GM23248 (cell line): ENCODE measurements around the gene ACTR1A.

ENCODE experiments used
- EZH2 ChIP-seq: fragments of 200-600 bp; sonication (generic); IDR thresholded peaks from 2 replicates; pipeline ENCODE4 v1.6.1; 2018; ENCODE audit warnings: antibody characterized with exemption, mild to moderate bottlenecking; ENCODE audit not compliant: insufficient read depth, poor library complexity, severe bottlenecking
- EZH2phosphoT487 ChIP-seq: fragments of 200-600 bp; sonication (generic); IDR thresholded peaks from 2 replicates; pipeline ENCODE4 v1.6.1; 2018; ENCODE audit warnings: antibody characterized with exemption, moderate library complexity, mild to moderate bottlenecking, low read depth; ENCODE audit not compliant: insufficient read depth

DNA sequence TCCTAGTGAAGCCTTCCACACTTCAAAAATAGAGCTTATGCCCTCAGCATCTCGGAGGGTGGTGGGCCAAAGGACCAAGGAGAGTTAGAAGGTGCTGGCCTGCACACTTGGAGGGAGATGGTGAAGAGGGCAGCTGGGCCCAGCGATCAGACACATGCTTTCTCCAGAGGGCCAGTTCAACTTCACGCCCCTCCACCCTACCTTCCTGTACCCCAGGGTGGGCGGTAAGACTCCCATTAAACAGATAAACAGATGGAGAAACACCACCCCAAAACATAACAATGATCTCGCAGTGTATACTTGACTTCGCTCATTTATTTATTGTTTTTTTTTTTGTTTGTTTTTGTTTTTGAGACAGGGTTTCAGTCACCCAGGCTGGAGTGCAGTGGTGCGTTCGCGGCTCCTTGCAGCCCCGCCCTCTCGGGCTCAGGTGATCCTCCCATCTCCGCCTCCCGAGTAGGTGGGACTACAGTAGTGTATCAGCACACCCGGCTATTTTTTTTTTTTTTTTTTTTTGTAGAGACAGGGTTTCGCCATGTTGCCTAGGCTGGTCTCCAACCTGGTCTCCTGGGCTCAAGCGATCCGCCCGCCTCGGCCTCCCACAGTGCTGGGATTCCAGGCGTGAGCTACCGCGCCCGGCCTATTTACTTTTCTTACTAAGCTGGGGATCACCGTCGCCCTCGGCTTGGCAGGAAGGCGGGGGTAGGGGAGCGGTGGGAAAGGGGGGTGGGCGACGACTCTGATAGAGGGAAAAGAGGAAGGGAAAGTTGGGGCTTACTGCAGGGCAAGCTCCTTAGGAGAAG lies 53.0 kb downstream of the ACTR1A start:
- no peak for TF ChIP-seq EZH2
- TF ChIP-seq EZH2phosphoT487: no peak
